ENCODE measurements around the gene SUPT20H.
"Not testable (repeated sequence)": the region's sequence is repeated elsewhere in the genome, so short reads cannot be mapped to it uniquely, and the experiment has no call there.

Gene SUPT20H

GRCh38 chr13:37059848-37060192, 332 bp upstream of the SUPT20H start:
- no peak for ATAC-seq
- TF ChIP-seq SNAI2 (CRISPR knock-in tag; IDR thresholded peaks at IDR 0.05): no peak
- no peak for TF ChIP-seq OSR1 (CRISPR knock-in tag; IDR thresholded peaks at IDR 0.05)
- TF ChIP-seq ZNF565 (CRISPR knock-in tag; conservative IDR thresholded peaks at IDR 0.05; ENCODE audit: low read depth): no peak
- no peak for TF ChIP-seq BACH2 (CRISPR knock-in tag; IDR thresholded peaks at IDR 0.05; ENCODE audit: borderline replicate concordance)
- TF ChIP-seq ZNF70 (CRISPR knock-in tag; IDR thresholded peaks at IDR 0.05): no peak
- TF ChIP-seq ISL1 (CRISPR knock-in tag; IDR thresholded peaks at IDR 0.05): no peak
- TF ChIP-seq CSDC2 (CRISPR knock-in tag; IDR thresholded peaks at IDR 0.05): no peak
- no peak for TF ChIP-seq RARB (CRISPR knock-in tag; IDR thresholded peaks at IDR 0.05)
- TF ChIP-seq TCF4 (CRISPR knock-in tag; IDR thresholded peaks at IDR 0.05; ENCODE audit: borderline replicate concordance): no peak
- no peak for TF ChIP-seq GLIS3 (CRISPR knock-in tag; IDR thresholded peaks at IDR 0.05)
- TF ChIP-seq ZC3H10 (CRISPR knock-in tag; IDR thresholded peaks at IDR 0.05): no peak
- TF ChIP-seq ZFP30 (CRISPR knock-in tag; IDR thresholded peaks at IDR 0.05): no peak
- TF ChIP-seq ZNF8 (CRISPR knock-in tag; IDR thresholded peaks at IDR 0.05): no peak
- no peak for TF ChIP-seq CREB5 (CRISPR knock-in tag; IDR thresholded peaks at IDR 0.05; ENCODE audit: low read depth)
- TF ChIP-seq CSRNP3 (CRISPR knock-in tag; IDR thresholded peaks at IDR 0.05): no peak
- TF ChIP-seq ARNTL (CRISPR knock-in tag; IDR thresholded peaks at IDR 0.05; ENCODE audit: borderline replicate concordance, low read depth): no peak
- no peak for TF ChIP-seq PATZ1 (CRISPR knock-in tag; IDR thresholded peaks at IDR 0.05; ENCODE audit: borderline replicate concordance)

GRCh38 chr13:37056228-37056627, 3.3 kb downstream of the SUPT20H start:
- ATAC-seq: not testable (repeated sequence)
- peak; percentile 57 for TF ChIP-seq ZNF8 (CRISPR knock-in tag; IDR thresholded peaks at IDR 0.05)

GRCh38 chr13:37053111-37053510, 6.4 kb downstream of the SUPT20H start:
- not testable (repeated sequence) for ATAC-seq

GRCh38 chr13:37049810-37050209, 9.7 kb downstream of the SUPT20H start:
- ATAC-seq: no peak
- TF ChIP-seq ZFP3 (CRISPR knock-in tag; IDR thresholded peaks at IDR 0.05): peak; percentile 86
- no peak for TF ChIP-seq OSR1 (CRISPR knock-in tag; IDR thresholded peaks at IDR 0.05)
- TF ChIP-seq CSDC2 (CRISPR knock-in tag; IDR thresholded peaks at IDR 0.05): no peak
- no peak for TF ChIP-seq PPARA (CRISPR knock-in tag; IDR thresholded peaks at IDR 0.05; ENCODE audit: borderline replicate concordance)

- TF ChIP-seq GLIS3 (CRISPR knock-in tag; IDR thresholded peaks at IDR 0.05): no peak
- TF ChIP-seq ZFP30 (CRISPR knock-in tag; IDR thresholded peaks at IDR 0.05): no peak
- no peak for TF ChIP-seq OSR1 (CRISPR knock-in tag; IDR thresholded peaks at IDR 0.05)
- no peak for TF ChIP-seq ISL1 (CRISPR knock-in tag; IDR thresholded peaks at IDR 0.05)
- TF ChIP-seq ZNF8 (CRISPR knock-in tag; IDR thresholded peaks at IDR 0.05): no peak
- TF ChIP-seq ZC3H10 (CRISPR knock-in tag; IDR thresholded peaks at IDR 0.05): no peak
- TF ChIP-seq ESRRG (CRISPR knock-in tag; IDR thresholded peaks at IDR 0.05): no peak
- no peak for TF ChIP-seq CREB5 (CRISPR knock-in tag; IDR thresholded peaks at IDR 0.05; ENCODE audit: low read depth)
- no peak for TF ChIP-seq ARNTL (CRISPR knock-in tag; IDR thresholded peaks at IDR 0.05; ENCODE audit: borderline replicate concordance, low read depth)
- no peak for TF ChIP-seq ZNF565 (CRISPR knock-in tag; conservative IDR thresholded peaks at IDR 0.05; ENCODE audit: low read depth)
- TF ChIP-seq PATZ1 (CRISPR knock-in tag; IDR thresholded peaks at IDR 0.05; ENCODE audit: borderline replicate concordance): no peak
- TF ChIP-seq CSRNP3 (CRISPR knock-in tag; IDR thresholded peaks at IDR 0.05): no peak
- TF ChIP-seq POU6F1 (CRISPR knock-in tag; IDR thresholded peaks at IDR 0.05; ENCODE audit: borderline replicate concordance, low read depth): no peak
- no peak for TF ChIP-seq BACH2 (CRISPR knock-in tag; IDR thresholded peaks at IDR 0.05; ENCODE audit: borderline replicate concordance)
- no peak for TF ChIP-seq SNAI2 (CRISPR knock-in tag; IDR thresholded peaks at IDR 0.05)
- TF ChIP-seq PPARA (CRISPR knock-in tag; IDR thresholded peaks at IDR 0.05; ENCODE audit: borderline replicate concordance): no peak
- no peak for TF ChIP-seq ZNF70 (CRISPR knock-in tag; IDR thresholded peaks at IDR 0.05)
- ATAC-seq: no peak
Observed at GRCh38 chr13:37047846-37048245, 11.6 kb downstream of the SUPT20H start.

Data from SK-N-SH treated with all-trans-retinoic acid at 6 μM for 48 hours (cell line).